ENCODE data around the gene E2F3. TPM values are rescaled to one million over a fixed set of nuclear protein-coding genes. Genes with fewer than 3 reads are reported as not detected.
"Not testable (repeated sequence)": the region's sequence is repeated elsewhere in the genome, so short reads cannot be mapped to it uniquely, and the experiment has no call there.

Gene E2F3
- total RNA-seq, 1 experiment from 2014 or later: 8.1 TPM

DNA sequence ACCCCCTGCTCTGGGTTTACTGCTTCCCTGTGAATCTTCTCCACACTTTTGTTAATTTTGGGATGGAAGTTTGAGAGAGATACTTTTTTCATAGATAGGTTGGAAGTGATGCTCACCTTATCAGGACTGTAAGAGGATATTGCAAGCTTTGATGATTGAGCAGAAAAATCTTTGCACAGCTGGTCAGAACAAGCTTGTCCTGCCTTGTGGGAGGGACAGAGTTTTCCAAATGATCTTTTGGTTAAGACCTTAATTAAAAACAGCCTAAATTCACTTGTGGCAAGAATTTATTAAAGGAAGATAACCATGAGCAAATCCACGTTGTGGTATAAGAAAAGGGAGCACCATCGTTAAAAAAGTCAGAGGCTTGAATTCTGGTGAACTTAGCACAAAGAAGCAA is 32.2 kb downstream of the E2F3 start:
- DNase-seq (ENCODE audit: low spot score): no peak

GRCh38 chr6:20434766-20435165 is 33.1 kb downstream of the E2F3 start:
- DNase-seq (ENCODE audit: low spot score): no peak

DNA sequence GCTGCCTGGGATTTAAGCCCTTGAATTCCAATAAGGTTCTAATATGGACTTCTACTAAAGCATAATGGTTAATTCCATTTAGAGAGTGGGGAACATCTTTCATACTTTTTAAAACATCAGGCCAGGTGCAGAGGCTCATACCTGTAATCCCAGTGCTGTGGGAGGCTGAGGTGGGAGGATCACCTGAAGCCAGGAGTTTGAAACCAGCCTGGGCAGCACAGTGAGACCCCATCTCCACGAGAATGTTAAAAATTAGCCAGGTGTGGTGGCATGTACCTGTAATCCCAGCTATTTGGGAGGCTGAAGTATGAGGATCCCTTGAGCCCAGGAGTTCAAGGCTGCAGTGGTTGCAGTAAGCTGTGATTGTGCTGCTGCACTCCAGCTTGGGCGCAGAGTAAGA is 35.0 kb downstream of the E2F3 start:
- no peak for DNase-seq (ENCODE audit: low spot score)

DNA sequence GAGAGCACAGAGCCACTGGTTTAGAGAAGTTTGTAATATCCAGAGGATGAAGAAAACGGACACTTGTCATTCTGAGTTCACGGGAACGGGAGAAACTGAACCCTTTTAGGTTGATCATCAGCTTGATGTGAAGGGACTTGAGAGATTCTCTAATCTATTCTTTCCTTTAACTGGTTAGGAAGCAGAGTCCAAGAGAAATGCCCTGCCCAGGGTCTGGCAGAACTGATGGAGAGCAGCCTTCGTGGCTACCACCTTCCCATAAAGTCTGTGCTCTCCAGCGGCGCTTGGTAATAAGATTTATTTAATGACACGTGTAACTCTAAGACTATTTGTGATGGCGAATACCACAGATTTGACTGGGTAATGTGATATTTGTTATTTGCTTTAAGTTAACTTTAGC is 36.0 kb downstream of the E2F3 start:
- DNase-seq (ENCODE audit: low spot score): no peak

DNA sequence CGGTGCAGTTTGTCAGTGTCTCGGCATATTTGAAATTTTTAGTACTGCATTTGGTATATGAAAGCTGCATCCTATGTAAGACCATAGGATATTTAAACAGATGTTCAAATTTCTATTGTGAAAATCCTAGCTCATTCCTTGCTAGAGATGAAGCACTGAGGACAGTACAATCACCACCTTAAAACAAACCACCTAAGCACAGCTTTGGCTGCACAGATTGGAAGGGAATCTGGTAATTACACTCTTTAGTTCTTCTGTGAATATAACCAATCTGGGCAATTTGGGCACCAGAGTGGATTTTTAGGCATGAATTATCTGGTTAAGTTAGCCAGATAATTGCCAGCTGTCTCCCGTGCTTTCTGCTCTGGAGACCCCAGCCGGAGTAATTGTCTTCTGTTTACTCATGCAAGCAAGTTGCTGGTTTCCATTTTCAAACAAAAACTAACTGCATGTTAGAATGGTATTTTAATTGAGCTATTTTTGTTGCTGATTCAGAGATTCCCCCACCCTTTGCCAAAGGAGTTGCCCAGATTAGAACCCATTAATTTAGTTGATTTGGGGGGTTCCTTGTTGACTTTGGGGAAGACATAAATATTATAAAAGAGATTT is 36.9 kb downstream of the E2F3 start:
- DNase-seq (ENCODE audit: low spot score): no peak

DNA sequence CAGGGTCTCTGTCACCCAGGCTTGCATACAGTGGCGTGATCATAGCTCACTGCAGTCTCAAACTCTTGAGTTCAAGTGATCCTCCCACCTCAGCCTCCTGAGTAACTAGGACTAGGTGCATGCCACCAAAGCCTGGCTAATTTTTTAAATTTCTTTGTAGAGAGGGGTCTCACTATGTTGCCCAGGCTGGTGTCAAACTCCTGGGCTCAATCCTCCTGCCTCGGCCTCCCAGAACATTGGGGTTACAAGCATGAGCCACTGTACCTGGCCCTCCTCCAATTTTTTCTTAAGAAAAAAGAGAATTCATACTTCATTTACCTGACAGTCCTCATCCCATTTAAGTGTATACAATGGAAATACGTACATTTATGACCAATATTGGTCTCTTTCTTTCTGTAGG is 37.9 kb downstream of the E2F3 start:
- no peak for DNase-seq (ENCODE audit: low spot score)

DNA sequence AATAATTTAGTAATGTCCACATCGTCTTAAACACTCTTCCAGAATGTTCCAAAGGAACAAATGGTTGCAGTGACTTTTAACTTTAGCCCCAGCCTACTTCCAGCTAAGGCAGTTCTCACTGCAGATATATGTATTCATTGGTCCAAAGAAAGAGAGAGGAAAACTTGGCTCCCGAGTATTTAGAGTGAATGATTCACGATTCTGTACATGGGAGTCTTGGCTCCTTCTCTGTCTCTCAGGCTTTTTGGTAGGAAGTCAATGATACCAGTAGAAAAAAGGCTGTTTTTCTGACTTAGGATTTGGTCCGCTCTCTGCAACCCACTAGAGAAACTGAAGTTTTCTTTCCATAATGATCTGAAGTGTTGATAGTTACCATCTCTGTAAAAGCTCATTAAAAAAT is 38.6 kb downstream of the E2F3 start:
- no peak for DNase-seq (ENCODE audit: low spot score)

DNA sequence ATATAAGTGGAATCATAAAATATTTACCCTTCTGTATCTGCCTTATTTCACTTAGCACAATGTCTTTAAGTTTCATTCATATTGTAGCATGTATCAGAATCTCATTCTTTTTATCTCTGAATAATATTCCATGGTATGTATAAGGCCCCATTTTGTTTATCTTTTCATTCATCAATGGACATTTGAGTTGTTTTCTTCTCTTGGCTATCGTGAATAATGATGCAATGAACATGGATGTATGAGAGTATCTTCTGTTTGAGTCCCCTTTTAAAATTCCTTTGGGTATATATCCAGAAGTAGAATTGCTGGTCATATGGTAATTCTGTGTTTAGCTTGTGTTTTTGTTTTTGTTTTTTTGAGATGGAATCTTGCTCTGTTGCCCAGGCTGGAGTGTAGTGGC is 39.6 kb downstream of the E2F3 start:
- DNase-seq (ENCODE audit: low spot score): no peak

- DNase-seq (ENCODE audit: low spot score): no peak
Observed at GRCh38 chr6:20441921-20442320, 40.2 kb downstream of the E2F3 start.

DNA sequence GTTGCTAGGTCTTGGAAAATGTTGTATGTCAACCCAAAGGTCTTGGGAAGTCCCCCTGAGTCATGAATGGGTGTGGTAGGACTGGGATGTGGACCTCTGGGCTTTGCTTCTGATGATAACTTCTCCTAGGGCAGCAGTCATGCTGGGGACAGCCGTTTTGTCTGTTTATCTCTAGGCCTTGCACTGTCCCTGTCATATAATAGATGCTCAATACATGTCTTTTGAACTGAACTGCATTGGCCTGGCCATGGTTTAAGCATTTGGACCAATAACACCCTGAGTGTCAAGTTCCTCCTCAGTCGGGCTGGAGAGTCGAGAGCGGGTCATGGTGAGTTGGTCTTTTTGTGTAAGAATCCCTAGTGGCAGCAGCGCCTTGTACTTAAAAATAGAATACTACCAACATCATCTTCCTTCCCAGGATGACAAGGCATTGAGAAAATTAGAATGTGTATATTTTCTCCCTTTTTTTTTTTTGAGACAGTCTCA is 43.1 kb downstream of the E2F3 start:
- peak; percentile 36 for DNase-seq (ENCODE audit: low spot score)

DNA sequence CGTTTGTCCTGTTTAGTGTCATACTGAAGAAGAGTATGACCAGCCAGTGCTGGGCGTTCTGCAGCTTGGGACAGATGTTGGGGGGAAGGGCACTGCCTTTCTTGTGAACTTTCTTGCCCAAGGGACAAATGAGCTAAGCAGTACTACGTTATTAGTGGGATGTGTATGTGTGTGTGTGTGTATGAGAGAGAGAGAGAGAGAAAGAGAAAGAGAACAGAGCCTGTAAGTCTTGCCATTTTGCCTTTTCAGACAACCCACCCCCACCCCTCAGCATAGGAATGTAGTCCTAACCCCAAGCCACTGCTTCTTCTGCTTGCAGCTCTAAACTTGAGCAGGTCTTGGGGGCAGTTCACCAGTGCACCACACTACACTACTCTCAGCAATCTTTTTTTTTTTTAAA is 45.5 kb downstream of the E2F3 start:
- DNase-seq (ENCODE audit: low spot score): no peak

DNA sequence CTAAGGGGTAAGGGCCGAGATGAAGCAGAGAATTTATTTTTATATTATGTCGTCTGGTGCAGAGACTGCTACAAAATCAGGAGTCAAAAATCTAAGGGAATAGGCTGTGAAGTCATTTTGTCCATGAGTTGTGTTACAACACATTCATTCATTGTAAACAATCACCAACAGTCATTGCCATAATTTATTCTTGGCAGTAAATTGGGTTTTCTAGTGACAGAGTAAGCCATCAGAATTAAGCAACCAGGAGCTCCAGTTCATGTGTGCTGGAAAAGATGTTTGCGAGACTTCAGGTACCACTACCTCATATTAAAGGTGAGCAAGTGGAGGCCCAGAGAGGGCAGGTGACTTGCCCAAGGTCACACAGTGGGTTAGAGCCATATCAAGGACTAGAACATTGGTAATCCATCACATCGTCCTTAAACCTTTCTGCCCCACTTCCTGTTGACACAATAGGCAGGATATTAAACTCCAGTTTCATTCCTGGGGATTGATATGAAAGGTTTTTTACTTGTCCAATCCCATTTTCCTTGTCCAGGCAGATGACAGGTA is 46.0 kb downstream of the E2F3 start:
- DNase-seq (ENCODE audit: low spot score): no peak

GRCh38 chr6:20448828-20449227 is 47.1 kb downstream of the E2F3 start:
- no peak for DNase-seq (ENCODE audit: low spot score)

DNA sequence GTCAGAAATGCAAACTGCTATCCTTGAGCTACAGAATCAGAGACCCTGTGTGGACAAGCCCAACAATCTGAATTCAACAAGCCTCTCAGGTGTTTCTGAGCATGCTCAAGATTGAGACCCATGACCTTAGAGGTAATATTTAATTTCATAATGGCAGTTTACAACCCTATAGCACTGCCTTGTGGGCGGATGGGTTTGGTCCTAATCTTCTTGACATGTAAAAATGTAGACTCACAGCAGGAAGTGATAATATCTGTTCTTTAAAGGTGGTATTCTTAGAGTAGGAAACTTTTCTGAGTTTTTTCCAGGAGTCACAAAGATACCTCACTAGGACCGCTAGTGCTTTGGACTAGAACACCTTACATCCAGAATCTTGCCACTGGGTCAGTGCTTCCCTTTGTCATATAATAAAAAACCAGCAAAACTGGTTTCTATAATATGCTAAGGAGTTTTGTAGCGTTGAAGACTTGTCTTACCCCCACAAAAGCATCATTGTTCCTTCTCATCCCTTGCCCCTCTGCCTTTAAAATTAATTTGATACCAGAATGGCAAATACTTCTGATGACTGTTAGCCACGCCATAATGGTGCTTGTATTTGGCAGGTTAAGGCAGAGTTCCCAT is 52.6 kb downstream of the E2F3 start:
- DNase-seq (ENCODE audit: low spot score): no peak

GRCh38 chr6:20455251-20455940 is 53.7 kb downstream of the E2F3 start:
- peak; percentile 2 for DNase-seq (ENCODE audit: low spot score)

DNA sequence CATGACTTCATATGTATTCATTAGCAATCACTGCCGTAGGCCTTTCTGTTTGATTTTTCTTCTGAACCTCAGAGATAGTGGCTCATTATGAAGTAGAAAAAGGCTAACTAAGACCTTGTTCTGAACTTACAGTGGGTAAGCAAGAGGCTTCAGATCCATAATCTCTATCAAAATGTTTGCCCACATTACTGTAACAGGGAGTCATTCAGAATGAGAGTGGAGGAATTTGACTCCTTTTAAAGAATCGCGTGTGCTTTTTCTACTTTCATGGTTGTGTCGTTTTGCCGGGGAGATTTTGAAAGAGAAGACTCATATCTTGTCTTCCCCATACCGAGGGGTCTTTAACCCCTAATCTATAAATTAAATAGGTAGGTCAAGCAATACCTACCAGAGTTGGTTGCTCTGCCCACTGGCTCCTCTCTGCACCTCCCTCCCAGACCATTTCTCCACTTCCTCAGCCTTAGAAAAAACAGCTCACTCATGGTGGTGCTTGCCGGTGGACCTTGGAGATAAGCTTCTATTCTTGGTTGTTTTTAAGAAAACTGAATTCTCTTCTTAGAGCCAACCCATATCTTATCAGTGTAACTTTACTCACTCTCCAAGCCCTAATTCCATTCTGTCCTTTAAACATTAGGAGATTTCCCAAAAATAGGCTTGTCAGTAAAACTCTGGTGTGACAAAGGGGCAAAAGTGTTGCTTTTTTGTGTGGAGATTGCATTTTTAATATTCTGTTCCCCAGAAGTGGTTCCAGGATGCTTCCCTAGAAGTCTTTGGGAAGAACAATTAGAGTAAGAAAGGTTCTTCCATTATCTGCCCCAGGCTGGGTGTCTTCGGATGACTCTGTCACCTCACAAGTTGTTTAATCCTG is 56.6 kb downstream of the E2F3 start:
- DNase-seq (ENCODE audit: low spot score): no peak

GRCh38 chr6:20459682-20460081 is 58.0 kb downstream of the E2F3 start:
- no peak for DNase-seq (ENCODE audit: low spot score)

DNA sequence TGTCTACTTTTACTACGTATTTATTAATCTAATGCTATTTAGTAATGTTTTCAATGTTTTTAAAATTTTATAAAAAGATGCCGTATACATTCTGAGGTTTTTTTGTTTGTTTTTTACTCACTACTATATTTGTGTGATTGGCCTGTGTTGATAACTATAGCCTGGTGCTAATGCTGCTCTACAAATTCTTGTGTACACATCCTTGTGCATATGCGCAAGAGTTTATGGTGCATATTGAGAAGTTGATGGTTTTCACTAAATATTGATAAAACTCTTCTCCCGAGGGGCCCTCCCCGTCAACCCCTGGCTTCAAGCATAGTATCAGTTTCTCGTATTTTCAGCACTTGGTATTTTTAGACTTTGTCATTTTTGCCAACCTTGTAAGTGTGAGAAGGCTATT is 59.9 kb downstream of the E2F3 start:
- DNase-seq (ENCODE audit: low spot score): no peak

DNA sequence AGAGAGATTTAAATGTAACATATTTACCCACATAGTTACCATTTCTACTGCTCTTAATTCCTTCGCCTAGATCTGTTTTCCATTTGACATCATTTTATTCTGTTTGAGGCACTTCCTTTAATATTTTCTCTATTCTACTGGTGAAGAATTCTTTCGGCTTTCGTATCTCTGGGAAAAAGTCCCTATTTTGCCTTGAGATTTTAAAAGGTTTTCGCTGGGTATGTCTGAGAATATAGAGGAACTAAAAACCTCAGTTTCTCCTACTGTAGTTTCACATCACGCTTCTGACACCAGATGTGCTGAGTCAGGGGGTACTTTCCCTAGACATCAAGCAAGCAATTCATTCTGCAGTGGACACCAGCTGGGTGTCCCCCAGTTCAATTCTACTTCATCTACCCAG is 61.7 kb downstream of the E2F3 start:
- DNase-seq (ENCODE audit: low spot score): no peak

DNA sequence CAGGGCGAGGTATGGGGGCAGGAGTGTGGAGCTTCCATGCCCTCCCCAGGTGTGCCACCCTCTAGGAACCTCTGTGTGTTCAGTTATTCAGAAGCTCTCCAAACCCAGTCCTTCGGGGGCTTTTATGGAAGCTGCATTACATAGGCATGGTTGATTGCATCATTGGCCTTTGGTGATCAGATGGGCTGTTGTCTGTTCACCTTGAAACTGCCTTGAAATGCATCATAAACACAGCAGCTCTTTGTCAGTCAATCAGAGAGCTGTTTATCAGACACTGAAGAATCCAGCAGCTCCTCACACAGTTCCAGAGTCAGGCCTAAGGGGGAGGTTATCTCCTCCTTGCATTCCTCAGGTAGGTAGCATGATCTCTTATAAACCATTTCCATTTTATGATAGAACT is 62.4 kb downstream of the E2F3 start:
- DNase-seq (ENCODE audit: low spot score): no peak

DNA sequence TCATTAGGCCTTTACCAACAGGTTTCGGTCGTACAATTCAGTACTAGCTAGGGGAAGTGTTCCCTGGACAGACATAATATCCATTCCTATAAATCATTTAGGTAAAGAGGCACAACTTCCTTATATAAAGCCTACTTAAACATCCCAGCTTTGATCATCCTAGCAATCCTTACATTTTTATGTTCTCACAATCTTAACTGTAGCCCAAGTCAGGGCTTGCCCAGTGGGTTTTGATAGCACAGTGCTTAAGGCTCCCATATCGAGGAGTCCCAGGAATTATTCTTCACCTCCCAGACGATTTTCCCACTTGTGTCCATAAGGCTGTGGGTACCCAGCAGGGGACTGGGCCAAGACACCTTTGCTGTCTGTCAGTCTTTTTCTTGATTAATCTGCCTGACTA is 63.2 kb downstream of the E2F3 start:
- DNase-seq (ENCODE audit: low spot score): no peak

- DNase-seq (ENCODE audit: low spot score): not testable (repeated sequence)
Observed at GRCh38 chr6:20465616-20466015, 63.9 kb downstream of the E2F3 start.
